Endothelial cell (in vitro differentiated cells): ENCODE measurements around the gene FERMT3. TPM values are rescaled to one million over a fixed set of nuclear protein-coding genes. Genes with fewer than 3 reads are reported as not detected.

ENCODE experiments used
- DNase-seq: peaks from one replicate; pipeline ENCODE4 v3.0.0; 2021; ENCODE audit warnings: low spot score
- H3K27ac Mint-ChIP-seq: one replicate; pipeline ENCODE4 v1.8.0; 2021; ENCODE audit warnings: mixed read lengths, inconsistent platforms; ENCODE audit not compliant: unreplicated experiment
- H3K27me3 Mint-ChIP-seq: one replicate; pipeline ENCODE4 v1.8.0; 2021; ENCODE audit warnings: mild to moderate bottlenecking, moderate library complexity, mixed read lengths, inconsistent platforms; ENCODE audit not compliant: unreplicated experiment
- H3K36me3 Mint-ChIP-seq: one replicate; pipeline ENCODE4 v1.8.0; 2021; ENCODE audit warnings: mild to moderate bottlenecking, low read depth, mixed read lengths, inconsistent platforms; ENCODE audit not compliant: unreplicated experiment
- H3K4me1 Mint-ChIP-seq: one replicate; pipeline ENCODE4 v1.8.0; 2021; ENCODE audit warnings: mild to moderate bottlenecking, mixed read lengths, inconsistent platforms; ENCODE audit not compliant: unreplicated experiment
- H3K4me3 Mint-ChIP-seq: one replicate; pipeline ENCODE4 v1.8.0; 2021; ENCODE audit warnings: mild to moderate bottlenecking, mixed read lengths, inconsistent platforms; ENCODE audit not compliant: unreplicated experiment
- H3K9me3 Mint-ChIP-seq: one replicate; pipeline ENCODE4 v1.8.0; 2021; ENCODE audit warnings: mixed read lengths, inconsistent platforms; ENCODE audit not compliant: unreplicated experiment
- total RNA-seq: library from RNA; stranded (reverse); fragmentation: NEBNext Ultra II Directional; extraction: Animal tissue kit (Norgen Biotek cat#: 25700); gene quantifications from one replicate; pipeline ENCODE4 v1.2.1, GENCODE V29; 2021; ENCODE audit not compliant: unreplicated experiment
- TF ChIP-seq, protein P1 (sequence below): fragments of 200-600 bp; sonication (generic); IDR thresholded peaks from one replicate; pipeline ENCODE4 v1.5.0; 2021; ENCODE audit warnings: antibody characterized with exemption; ENCODE audit not compliant: unreplicated experiment

The FERMT3 gene
- total RNA-seq, 1 donor from 2014 or later, result 6.2 TPM

DNA sequence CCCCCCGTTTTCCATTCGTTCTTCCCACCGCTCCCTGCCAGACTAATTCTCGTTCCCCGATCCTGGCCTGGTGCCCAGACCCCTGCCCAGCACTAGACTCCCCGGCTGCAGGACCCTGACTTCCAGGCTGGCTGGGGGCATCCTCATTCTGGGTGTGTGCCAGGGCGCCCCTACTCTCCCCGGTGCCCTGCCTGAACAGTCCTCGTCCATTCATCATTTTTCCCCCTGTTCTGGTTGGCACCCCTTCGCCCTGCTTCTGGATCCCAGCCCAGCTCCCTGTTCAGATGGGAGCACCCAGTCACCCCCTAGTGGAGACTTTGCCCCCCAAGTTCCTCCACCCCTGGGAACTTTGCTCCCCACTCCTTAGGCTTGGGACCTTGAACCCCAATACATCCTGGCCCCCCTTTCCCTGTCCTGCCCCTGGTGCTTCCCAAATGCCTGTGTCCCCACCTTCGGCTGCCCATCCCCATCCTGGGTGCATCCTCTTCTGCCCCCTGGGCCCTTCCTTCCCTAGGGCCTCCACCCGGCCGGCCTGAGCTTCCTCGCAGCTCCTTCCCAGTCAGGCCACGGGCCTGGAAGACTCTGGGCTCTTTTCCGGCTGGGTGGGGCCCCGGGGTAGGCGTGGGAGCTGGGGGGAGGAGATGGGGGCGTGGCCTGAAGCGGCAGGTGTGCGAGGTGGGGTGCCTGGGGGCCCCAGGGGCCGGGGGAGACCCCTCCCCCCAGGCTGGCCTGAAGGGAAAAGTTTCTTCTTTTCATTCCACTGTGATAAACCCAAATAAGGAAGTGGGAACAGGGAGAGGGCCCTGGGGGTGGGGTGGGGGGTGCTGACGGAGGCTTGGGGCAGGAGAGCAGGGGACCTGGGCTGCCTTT lies 45.7 kb downstream of the FERMT3 start:
- no peaks in the 10 kb centered on the region for H3K9me3 Mint-ChIP-seq
- H3K36me3 Mint-ChIP-seq, result peaks cover 8% of the 10 kb centered on the region
- H3K4me3 Mint-ChIP-seq, result peak overlapping the region; percentile 91
- no peak overlapping the region for H3K27ac Mint-ChIP-seq
- TF ChIP-seq, protein P1, sequence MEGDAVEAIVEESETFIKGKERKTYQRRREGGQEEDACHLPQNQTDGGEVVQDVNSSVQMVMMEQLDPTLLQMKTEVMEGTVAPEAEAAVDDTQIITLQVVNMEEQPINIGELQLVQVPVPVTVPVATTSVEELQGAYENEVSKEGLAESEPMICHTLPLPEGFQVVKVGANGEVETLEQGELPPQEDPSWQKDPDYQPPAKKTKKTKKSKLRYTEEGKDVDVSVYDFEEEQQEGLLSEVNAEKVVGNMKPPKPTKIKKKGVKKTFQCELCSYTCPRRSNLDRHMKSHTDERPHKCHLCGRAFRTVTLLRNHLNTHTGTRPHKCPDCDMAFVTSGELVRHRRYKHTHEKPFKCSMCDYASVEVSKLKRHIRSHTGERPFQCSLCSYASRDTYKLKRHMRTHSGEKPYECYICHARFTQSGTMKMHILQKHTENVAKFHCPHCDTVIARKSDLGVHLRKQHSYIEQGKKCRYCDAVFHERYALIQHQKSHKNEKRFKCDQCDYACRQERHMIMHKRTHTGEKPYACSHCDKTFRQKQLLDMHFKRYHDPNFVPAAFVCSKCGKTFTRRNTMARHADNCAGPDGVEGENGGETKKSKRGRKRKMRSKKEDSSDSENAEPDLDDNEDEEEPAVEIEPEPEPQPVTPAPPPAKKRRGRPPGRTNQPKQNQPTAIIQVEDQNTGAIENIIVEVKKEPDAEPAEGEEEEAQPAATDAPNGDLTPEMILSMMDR, result no peak
- peaks cover 32% of the 10 kb centered on the region for H3K4me1 Mint-ChIP-seq
- peak; percentile 38 for DNase-seq
- peaks cover 13% of the 10 kb centered on the region for H3K27me3 Mint-ChIP-seq

DNA sequence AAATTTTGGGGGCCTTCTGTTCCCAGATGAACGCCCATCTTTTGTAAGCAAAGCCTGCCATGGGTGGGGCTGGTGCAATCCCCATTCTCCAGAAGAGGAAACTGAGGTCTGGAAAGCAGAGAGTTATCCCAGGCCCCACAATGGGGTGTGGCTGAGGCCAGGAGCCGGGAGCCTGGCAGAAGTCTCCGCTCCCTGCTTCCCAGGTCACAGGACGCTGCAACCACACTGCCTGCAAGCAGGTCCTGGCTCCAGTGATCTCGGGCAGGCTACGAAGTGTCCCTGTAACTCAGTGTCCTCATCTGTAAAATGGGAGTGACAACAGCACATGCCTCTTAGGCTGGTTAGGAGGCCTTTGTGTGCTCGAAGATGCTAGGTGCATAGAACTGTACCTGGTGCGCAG lies 46.5 kb downstream of the FERMT3 start:
- Mint-ChIP-seq H3K4me1 (peaks cover 29% of the 10 kb centered on the region), H3K4me3 (peak overlapping the region; percentile 59), H3K36me3 (peaks cover 4% of the 10 kb centered on the region), H3K9me3 (no peaks in the 10 kb centered on the region), H3K27me3 (peaks cover 11% of the 10 kb centered on the region), H3K27ac (no peak overlapping the region)
- TF ChIP-seq, protein P1, result no peak
- no peak for DNase-seq

GRCh38 chr11:64253481-64253880 lies 47.0 kb downstream of the FERMT3 start:
- H3K36me3 Mint-ChIP-seq, result peaks cover 4% of the 10 kb centered on the region
- TF ChIP-seq, protein P1, result no peak
- H3K27ac Mint-ChIP-seq, result no peak overlapping the region
- peaks cover 25% of the 10 kb centered on the region for H3K4me1 Mint-ChIP-seq
- H3K4me3 Mint-ChIP-seq, result peak overlapping the region; percentile 74
- no peaks in the 10 kb centered on the region for H3K9me3 Mint-ChIP-seq
- peaks cover 11% of the 10 kb centered on the region for H3K27me3 Mint-ChIP-seq
- no peak for DNase-seq

DNA sequence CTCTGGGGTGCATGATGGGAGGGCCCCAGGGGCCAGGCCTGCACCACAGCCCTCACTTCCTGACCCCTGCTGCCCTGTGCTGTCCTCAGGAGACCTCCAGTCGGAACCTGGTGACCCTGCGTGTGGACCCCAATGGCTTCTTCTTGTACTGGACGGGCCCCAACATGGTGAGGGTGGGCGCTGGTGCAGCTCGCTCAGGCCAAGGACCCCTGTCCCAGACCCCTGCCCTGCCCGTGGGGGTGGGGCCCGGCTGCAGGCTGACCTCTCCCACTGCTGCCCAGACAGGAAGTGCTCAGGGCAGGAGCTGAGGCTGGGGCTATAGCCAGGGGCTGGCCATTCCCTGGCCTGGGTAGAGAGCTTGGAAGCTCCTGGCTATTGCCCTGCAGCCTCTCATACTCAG lies 47.8 kb downstream of the FERMT3 start:
- Mint-ChIP-seq H3K27me3 (peaks cover 13% of the 10 kb centered on the region), H3K36me3 (peaks cover 5% of the 10 kb centered on the region), H3K4me3 (no peak overlapping the region), H3K9me3 (no peaks in the 10 kb centered on the region), H3K4me1 (peaks cover 19% of the 10 kb centered on the region), H3K27ac (no peak overlapping the region)
- TF ChIP-seq, protein P1, result no peak
- DNase-seq, result no peak
